GM19468 (cell line): Measurements from ENCODE around the gene C10orf143.
"Not testable (repeated sequence)": the region's sequence is repeated elsewhere in the genome, so short reads cannot be mapped to it uniquely, and the experiment has no call there.

ENCODE experiments used
- ATAC-seq: cut with Tn5 transposase; IDR thresholded peaks from one replicate; pipeline ENCODE4 v1.9.1; 2021; ENCODE audit warnings: mild to moderate bottlenecking, moderate library complexity, moderate number of reproducible peaks; ENCODE audit not compliant: unreplicated experiment; ENCODE audit errors: extremely low read depth

The C10orf143 gene

DNA sequence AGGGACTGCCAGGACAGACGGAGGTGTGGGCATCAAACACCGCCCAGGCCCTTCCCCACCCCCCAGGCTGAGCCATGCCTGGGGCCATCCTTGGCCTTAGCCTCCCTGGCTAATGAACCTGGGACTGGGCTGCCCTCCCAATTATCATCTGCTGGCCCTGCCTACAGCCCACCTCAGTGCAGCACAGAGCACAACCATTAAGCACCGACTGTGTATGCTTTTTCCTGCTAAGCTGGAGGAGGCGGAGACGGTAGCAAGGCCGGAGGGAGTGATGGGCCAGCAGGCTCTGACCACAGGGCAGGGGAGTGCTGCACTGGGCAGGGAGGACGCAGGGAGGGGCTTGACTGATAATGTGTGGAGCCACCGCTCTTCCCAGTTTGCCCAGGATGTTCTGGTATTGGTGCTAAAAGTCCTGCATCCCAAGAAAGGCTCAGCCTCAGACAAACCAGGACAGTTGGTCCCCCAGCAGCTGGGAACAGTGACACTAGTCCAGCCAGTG lies 72.0 kb downstream of the C10orf143 start:
- ATAC-seq = no peak

DNA sequence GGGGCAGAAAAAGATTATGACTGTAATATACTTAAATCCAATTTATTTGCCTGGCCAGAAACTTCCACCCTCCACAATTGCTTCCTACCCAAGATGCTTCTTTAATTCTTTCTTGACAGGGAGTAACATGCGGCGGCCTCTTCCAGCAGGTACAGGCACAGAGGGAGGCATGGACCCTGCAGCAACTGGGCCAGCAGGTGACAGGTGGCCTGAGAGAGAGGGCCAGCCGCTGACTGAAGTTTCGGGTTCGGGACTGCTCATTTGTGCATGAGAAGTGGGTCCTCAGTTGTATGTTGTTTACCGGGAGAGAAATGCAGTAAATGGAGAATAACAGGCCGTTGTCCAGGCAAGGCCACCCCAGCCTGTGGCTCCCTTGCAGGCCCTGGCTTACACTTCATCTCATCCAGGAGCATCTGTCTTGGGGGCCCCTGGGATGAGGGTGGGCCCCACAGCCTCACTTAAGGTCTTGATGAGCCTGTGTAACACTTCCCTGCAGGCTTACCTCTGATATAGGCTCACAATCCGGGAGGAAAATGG lies 72.5 kb downstream of the C10orf143 start:
- ATAC-seq = no peak

- no peak for ATAC-seq
Observed at GRCh38 chr10:130037169-130037661, 73.4 kb downstream of the C10orf143 start.

DNA sequence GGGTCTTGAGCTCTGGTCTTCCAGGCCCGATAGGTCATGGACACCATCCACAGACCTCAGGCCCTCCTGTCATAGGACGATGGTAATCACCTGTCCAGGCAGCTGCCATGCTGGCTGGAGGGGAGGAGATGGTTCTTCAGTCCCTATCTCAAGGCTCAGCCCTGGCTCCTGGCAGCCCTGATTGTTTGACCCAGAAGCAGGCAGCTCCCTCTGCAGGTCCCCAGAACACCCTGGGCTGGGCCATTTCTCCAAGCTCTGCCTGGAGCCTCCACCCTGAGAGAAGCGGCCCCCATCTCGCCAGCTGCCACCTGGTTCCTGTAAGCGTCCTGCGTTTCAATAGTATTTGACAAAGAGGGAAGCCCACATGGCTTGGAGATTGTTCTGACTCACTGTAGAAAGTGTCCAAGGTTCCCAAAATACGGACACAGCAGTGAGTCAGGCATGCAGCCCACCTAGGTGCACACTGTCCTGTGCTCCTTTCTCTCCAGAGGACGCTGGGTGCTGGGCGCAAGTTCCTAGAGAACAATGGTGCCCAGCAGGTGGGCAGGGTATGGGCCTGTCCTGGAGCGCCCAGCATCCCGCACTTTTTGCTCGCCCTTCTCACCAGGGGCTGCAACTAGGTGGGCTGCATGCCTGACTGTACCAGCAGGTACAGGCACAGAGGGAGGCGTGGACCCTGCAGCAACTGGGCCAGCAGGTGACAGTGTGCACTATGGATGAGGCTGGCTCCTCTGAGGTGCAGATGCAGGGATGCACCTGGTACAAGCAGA lies 74.1 kb downstream of the C10orf143 start:
- no peak for ATAC-seq

GRCh38 chr10:130029209-130029608 lies 81.4 kb downstream of the C10orf143 start:
- no peak for ATAC-seq

GRCh38 chr10:130028465-130028819 lies 82.2 kb downstream of the C10orf143 start:
- ATAC-seq = no peak

GRCh38 chr10:130027716-130028464 lies 82.7 kb downstream of the C10orf143 start:
- no peak for ATAC-seq

GRCh38 chr10:130026670-130027456 lies 83.8 kb downstream of the C10orf143 start:
- no peak for ATAC-seq

DNA sequence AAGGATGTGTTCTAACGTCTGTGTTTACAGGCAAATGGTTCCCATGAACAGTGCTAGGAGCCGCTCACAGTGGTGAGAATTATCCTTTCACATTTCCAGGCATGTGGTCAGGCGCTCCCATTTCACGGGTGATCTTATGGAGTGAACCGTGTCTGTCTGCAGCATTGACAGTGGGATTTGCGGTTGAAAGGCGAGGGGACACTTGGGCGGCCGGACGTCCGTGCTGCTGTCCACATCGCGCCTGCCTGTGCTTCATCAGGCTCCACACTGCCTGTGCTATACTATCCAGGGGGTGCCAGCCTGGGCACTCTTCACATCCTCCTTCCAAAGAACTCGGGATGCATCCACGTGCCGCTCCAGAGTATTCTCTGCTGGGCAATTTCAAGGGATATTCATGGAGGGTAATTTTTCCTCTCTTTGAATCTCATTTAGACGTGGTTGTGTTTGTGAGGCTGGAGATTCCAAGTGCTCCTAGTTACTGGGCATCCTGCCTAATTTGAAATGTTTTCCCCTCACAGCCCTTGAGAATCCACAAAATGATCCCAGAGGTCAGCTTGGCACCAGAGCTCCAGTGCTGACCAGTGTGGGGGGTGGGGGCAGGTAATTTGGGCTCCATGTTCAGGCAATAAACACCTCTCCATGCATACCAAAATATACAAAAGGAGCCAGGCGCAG lies 84.7 kb downstream of the C10orf143 start:
- no peak for ATAC-seq

- no peak for ATAC-seq
Observed at GRCh38 chr10:130025326-130025725, 85.3 kb downstream of the C10orf143 start.

DNA sequence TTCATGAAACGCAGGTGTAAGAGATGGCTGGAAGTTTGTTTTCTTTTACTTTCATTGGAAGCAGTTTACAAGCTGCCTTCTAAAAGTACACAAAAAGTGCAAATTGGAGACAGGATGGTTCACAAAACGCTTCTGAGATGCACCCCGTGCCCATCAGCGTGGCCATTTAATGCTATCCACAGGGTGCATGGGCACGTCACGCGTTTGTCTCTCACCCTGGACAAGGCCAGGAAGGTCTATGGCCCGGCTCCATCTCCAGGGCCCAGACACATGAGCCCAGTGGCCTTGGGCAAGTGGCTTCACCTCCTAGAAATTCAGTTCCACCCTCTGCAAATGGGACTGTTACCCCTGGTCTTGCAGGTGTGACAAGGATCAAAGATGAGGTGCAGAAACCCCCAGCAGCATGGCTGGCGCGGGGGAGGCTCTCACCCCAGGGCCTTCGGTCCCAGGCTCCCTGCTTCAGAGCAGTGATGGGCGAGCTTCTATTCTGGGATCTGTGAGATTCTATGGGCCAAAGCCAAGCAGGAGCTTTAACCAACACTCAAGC lies 85.8 kb downstream of the C10orf143 start:
- ATAC-seq = no peak

DNA sequence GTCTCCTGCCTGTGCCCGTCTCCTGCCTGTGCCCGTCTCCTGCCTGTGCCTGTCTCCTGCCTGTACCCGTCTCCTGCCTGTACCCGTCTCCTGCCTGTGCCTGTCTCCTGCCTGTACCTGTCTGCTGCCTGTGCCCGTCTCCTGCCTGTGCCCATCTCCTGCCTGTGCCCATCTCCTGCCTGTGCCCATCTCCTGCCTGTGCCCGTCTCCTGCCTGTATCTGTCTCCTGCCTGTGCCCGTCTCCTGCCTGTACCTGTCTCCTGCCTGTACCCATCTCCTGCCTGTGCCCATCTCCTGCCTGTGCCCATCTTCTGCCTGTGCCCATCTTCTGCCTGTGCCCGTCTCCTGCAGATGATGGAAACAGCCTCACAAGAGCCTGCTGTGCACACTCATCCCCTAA lies 86.3 kb downstream of the C10orf143 start:
- not testable (repeated sequence) for ATAC-seq

GRCh38 chr10:130023454-130024230 lies 87.0 kb downstream of the C10orf143 start:
- ATAC-seq = no peak

- ATAC-seq = no peak
Observed at GRCh38 chr10:130022511-130023299, 87.9 kb downstream of the C10orf143 start.

DNA sequence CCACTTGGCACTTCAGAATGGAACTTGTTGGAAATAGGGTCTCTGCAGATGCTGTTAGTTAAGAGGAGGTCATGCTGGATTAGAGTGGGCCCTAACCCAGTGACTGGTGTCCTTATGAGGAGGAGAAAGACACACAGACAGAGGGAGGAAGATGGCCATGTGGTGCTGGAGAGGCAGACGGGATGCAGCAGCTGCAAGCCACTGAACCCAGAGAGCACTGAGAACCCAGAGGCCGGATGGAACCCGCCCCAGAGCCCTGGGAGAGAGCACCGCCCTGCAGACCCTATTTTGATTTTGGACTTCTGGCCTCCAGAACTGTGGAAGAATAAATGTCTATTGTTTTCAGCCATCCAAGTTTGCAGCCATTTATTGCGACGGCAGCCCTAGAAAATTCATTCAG lies 88.5 kb downstream of the C10orf143 start:
- ATAC-seq = no peak

GRCh38 chr10:130021383-130021950 lies 89.2 kb downstream of the C10orf143 start:
- ATAC-seq = no peak

GRCh38 chr10:130020651-130021382 lies 89.8 kb downstream of the C10orf143 start:
- no peak for ATAC-seq
